Prostate gland (tissue), 2 donors: ENCODE data around the gene NKG7.

Source experiments
- POLR2A ChIP-seq: fragments of 450-650 bp; IDR thresholded peaks from one replicate; pipeline ENCODE4 v1.6.1; 2016; ENCODE audit warnings: antibody characterized with exemption, mild to moderate bottlenecking
- POLR2AphosphoS5 ChIP-seq: sonication (generic); formaldehyde crosslinking; IDR thresholded peaks from one replicate; pipeline ENCODE4 v1.6.1; 2017; ENCODE audit warnings: antibody characterized with exemption
- TF ChIP-seq, protein P1 (sequence below), 4 experiments: fragments of 200-600 bp in 2 of 4; fragments of 450-650 bp in 2 of 4; sonication (generic) in 2 of 4; IDR thresholded peaks; 1 replicate in 3 of 4; 2 replicates in 1 of 4; pipeline ENCODE4 v1.5.1; 2016 to 2019; ENCODE audit warnings: antibody characterized with exemption in 4 of 4, mild to moderate bottlenecking in 2 of 4, moderate library complexity in 2 of 4

GRCh38 chr19:51341066-51341465, 31.4 kb downstream of the NKG7 start:
- TF ChIP-seq, protein P1, sequence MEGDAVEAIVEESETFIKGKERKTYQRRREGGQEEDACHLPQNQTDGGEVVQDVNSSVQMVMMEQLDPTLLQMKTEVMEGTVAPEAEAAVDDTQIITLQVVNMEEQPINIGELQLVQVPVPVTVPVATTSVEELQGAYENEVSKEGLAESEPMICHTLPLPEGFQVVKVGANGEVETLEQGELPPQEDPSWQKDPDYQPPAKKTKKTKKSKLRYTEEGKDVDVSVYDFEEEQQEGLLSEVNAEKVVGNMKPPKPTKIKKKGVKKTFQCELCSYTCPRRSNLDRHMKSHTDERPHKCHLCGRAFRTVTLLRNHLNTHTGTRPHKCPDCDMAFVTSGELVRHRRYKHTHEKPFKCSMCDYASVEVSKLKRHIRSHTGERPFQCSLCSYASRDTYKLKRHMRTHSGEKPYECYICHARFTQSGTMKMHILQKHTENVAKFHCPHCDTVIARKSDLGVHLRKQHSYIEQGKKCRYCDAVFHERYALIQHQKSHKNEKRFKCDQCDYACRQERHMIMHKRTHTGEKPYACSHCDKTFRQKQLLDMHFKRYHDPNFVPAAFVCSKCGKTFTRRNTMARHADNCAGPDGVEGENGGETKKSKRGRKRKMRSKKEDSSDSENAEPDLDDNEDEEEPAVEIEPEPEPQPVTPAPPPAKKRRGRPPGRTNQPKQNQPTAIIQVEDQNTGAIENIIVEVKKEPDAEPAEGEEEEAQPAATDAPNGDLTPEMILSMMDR (IDR thresholded peaks at IDR 0.05) = no peak
- TF ChIP-seq POLR2AphosphoS5 (no peak), POLR2A (no peak)
